GM12874 (cell line): ENCODE results near the gene MVK.

Experiments used
- CTCF ChIP-seq: IDR thresholded peaks from 2 replicates; pipeline ENCODE4 v1.5.1; 2011; ENCODE audit warnings: low read depth, mild to moderate bottlenecking, control low read depth, low read length, moderate library complexity; ENCODE audit not compliant: insufficient read depth

Gene MVK

GRCh38 chr12:109611223-109611622, 37.6 kb downstream of the MVK start:
- no peak for TF ChIP-seq CTCF

GRCh38 chr12:109612003-109612402, 38.4 kb downstream of the MVK start:
- TF ChIP-seq CTCF = no peak

GRCh38 chr12:109612975-109613502, 39.4 kb downstream of the MVK start:
- TF ChIP-seq CTCF = peak; percentile 39; the same call in 1 of the 2 replicates

- TF ChIP-seq CTCF = no peak
These were observed 40.3 kb downstream of the MVK start for GRCh38 chr12:109613649-109614455.

- TF ChIP-seq CTCF = no peak
These were observed 42.1 kb downstream of the MVK start for GRCh38 chr12:109615556-109616229.

GRCh38 chr12:109617491-109617890, 43.9 kb downstream of the MVK start:
- TF ChIP-seq CTCF = no peak

GRCh38 chr12:109618082-109618481, 44.5 kb downstream of the MVK start:
- no peak for TF ChIP-seq CTCF
